ENCODE results near the gene KIRREL3.

The KIRREL3 gene

GRCh38 chr11:126592496-126593410 is 407.8 kb downstream of the KIRREL3 start:
- no peak for DNase-seq

GRCh38 chr11:126591966-126592489 is 408.5 kb downstream of the KIRREL3 start:
- DNase-seq: no peak

- DNase-seq: no peak
These were observed 411.1 kb downstream of the KIRREL3 start for GRCh38 chr11:126589492-126589803.

GRCh38 chr11:126588630-126589491 is 411.7 kb downstream of the KIRREL3 start:
- DNase-seq: no peak

GRCh38 chr11:126587541-126587940 is 413.0 kb downstream of the KIRREL3 start:
- no peak for DNase-seq

- DNase-seq: no peak
These were observed 414.6 kb downstream of the KIRREL3 start for GRCh38 chr11:126585774-126586491.

- DNase-seq: no peak
These were observed 415.2 kb downstream of the KIRREL3 start for GRCh38 chr11:126585388-126585773.

- DNase-seq: no peak
These were observed 416.8 kb downstream of the KIRREL3 start for GRCh38 chr11:126583594-126584427.

GRCh38 chr11:126583101-126583500 is 417.5 kb downstream of the KIRREL3 start:
- no peak for DNase-seq

GRCh38 chr11:126581871-126582648 is 418.5 kb downstream of the KIRREL3 start:
- DNase-seq: no peak

- DNase-seq: no peak
These were observed 422.1 kb downstream of the KIRREL3 start for GRCh38 chr11:126578426-126578825.

- DNase-seq: no peak
These were observed 422.5 kb downstream of the KIRREL3 start for GRCh38 chr11:126578021-126578420.

GRCh38 chr11:126575849-126576248 is 424.7 kb downstream of the KIRREL3 start:
- DNase-seq: no peak

- DNase-seq: no peak
These were observed 427.1 kb downstream of the KIRREL3 start for GRCh38 chr11:126573325-126573978.

- no peak for DNase-seq
These were observed 430.1 kb downstream of the KIRREL3 start for GRCh38 chr11:126570489-126570888.

- no peak for DNase-seq
These were observed 433.2 kb downstream of the KIRREL3 start for GRCh38 chr11:126567419-126567818.

- DNase-seq: no peak
These were observed 436.0 kb downstream of the KIRREL3 start for GRCh38 chr11:126564566-126564965.

GRCh38 chr11:126561327-126561893 is 439.2 kb downstream of the KIRREL3 start:
- DNase-seq: no peak

- no peak for DNase-seq
These were observed 440.3 kb downstream of the KIRREL3 start for GRCh38 chr11:126560221-126560620.
